Hippocampal formation (tissue), 2 donors: ENCODE results near the gene ANKRD31.
"Not testable (repeated sequence)": the region's sequence is repeated elsewhere in the genome, so short reads cannot be mapped to it uniquely, and the experiment has no call there.

ENCODE experiments used
- DNase-seq, 2 donors: peaks; one replicate each; lab custom pipeline; 2025; lab: John Stamatoyannopoulos, UW

The ANKRD31 gene

DNA sequence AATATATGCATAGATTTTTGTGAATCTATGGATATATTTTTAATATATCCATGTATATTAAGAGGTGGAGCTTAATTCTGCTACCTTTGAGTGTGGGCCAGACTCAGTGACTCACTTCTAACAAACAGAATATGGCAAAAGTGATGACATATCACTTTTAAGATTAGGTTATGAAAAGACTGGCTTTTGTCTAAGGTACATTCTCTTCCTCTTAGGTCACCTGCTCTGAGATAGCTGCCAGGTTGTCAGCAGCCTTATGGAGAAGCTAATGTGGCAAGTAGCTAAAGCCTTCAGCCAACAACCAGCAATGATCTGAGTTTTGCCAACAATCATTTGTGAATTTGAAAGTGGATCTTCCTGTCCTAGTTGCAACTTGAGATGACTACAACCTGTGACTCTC is 83.8 kb downstream of the ANKRD31 start:
- no peak for DNase-seq

DNA sequence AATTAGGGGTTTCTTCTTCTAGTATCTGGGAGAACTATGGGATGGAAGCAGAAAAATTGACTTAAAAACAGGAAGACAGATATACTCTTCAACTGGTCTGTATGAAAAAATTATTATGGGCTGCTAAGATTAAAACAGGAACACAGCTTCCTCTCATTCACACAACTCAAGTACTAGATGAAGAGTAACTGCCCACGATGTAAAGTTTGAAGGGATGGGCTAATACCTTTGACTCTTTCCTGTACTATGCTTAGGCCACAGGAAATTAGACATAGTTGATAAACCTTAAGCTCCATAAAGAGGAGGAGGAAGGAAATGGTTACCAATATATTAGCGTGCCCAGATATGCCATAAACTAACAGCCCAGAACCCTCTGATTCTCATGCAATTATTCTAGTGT is 88.6 kb downstream of the ANKRD31 start:
- no peak for DNase-seq

DNA sequence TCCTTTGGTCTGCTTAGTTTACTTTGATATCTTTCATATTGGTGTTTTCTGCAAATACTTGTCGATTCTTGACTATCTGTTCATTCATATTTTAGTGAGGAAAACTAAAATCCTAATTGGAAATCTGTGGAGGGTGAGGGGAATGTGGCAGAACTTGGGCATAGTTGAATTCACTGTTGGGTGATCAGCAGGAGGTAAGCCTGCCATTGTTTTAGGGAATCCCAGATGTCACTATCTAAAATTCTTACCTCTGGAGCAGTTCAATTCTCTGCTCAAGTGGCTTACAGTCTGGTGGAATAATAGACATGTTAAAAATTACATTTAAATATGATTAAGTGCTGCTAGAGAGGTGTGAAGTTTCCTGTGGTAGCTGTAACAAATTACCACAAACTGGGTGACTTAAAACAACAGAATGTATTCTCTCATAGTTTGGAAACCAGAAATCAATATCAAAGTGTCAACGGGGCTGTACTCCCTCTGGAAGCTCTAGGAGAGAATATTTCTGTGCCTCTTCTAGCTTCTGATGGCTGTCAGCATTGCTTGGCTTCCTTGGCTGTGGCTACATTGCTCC is 94.0 kb downstream of the ANKRD31 start:
- DNase-seq = no peak

DNA sequence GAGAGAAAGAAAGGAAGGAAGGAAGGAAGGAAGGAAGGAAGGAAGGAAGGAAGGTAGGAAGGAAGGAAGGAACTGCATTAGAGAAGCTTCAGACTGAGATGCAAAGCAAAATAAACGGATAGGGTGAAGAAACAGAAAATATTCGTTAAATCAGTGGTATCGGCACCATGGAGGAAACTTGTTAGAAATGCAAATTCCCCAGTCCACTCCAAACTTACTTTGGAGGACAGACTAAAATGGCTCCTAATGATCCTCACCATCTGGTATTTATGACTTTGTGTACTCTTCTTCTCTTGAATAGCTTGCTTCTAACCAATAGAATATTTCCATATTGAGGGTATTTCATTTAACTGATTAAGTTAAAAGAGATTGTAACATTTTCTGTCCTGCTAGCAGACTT is 96.4 kb downstream of the ANKRD31 start:
- no peak for DNase-seq

DNA sequence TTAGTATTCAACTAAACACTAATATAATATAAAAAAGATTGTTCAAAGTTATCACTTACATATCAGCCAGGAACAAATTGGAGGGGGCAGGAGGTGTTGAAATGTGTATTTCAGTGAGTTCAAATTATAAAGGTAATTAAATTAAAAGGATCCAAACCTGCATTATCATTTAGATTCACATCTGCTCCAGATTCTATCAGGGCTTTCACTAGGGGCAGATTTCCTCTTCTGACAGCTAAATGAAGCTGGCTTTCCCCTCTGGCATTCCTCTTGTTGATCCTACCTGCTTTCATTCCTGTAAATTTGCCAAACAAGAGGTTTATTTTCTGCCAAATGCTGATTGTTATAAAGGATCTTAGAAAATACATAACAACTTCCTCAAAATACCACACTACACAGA is 98.0 kb downstream of the ANKRD31 start:
- no peak for DNase-seq

DNA sequence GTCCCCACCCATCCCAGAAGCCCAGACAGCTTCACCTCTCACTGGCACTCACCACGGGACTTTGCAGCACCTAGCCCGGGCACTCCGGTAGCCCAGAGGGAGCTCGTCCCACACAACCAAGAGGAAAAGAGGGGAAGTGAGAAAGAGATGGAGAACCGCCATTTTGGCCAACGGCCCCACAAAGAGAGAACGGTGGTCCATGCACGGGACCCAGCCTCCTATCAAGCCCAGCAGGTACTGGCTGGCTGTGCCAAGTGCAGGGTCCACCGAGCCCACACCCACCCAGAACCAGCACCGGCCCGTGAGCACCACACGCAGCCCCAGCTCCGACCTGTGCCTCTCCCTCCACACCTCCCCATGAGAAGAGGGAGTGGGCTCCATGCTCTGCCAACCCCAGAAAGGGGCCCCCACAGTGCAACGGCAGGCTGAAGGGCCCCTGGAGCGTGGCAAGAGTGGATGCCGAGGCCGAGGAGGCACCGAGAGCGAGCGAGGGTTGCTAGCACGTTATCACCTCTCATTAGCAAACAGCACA is 105.8 kb downstream of the ANKRD31 start:
- DNase-seq = no peak

DNA sequence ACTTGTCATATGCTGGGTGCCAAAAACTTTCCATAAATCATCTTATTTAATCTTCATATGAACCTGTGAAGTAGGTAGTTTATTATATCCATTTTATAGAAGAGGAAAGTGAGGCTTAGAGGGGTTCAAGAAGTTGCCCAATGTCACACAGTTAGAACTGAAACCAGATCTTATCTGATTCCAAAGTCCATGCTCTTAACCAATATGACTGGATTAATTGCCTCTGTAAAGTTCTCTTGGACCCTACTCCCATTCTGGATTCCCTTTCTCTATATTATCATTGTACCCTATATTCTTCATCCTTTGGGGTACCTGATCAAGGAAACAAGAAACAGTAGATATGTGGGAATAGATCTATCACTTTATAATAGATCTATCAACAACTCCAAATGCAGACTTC is 119.8 kb downstream of the ANKRD31 start:
- DNase-seq = no peak

DNA sequence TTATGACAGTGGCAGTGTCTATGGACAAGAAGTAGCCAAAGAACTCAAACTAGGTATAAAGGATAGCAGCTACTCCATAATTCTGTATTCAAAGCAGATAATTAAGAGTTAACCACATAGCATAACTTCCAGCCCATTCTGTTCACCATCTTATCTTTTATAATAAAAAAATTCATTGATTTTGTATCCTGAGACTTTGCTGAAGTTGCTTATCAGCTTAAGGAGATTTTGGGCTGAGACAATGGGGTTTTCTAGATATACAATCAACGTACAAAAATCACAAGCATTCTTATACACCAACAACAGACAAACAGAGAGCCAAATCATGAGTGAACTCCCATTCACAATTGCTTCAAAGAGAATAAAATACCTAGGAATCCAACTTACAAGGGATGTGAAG is 122.4 kb downstream of the ANKRD31 start:
- DNase-seq = not testable (repeated sequence)

DNA sequence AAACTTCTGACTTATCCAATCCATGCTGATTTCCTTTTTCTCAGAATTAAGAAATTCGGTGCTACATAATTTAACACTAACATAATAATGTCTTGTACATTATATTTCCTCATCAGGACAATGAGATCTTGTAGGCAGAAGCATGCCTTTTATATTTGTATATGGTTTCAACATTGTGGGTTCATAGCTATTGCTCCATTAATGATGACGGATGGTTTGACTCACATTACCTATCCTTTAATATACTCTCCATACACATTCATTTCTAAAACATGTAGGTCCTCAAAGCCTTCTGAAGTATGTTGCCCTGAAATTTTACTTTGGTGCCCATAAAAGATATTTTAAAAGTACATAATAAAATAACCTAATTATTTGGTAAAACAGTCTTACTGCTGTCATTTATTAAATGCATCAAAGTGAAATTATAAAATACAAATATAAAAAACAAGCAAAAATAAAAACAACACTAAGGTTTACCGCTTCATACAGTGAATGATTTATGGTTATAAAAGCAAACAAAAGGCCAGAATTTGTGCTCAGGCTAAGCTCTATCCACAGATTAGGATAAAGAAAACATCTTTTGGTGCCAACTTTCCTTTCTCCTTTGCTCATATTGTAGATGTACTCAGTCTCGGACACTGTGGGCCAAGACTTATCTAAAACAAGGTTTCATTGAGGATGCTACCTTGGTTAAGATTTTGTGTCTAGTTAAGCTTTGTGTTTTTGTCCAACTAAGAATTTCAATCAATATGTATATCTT is 123.1 kb downstream of the ANKRD31 start:
- DNase-seq = no peak

DNA sequence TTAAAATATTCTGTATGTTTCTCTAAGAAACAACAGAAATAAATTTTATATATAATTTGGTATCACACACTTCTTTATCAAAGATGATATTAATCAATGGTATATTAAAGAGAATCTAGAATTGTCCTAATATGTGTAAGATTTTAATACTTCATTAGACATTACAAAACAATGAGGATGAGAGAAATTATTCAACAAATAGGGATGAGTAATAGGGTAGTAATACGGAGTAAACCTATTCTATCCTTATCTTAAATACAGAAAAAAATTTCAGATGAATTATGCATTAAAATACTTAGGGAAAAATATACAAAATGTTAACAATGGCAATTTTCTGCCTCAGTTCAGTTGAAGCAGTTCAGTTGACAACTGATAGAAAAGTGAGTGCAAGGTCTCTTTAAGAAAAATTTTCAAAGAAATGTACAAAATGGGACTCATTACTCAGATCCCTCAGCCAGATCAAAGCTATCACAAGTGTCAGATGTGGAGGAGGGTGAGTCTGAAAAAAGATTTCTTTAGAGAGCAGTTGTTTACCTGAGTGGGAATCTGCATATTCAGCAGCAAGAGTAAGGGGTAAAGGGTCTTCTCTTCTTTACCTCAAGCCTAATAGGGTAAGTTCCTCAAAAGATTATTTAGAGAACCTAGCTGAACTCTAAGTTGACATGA is 127.6 kb downstream of the ANKRD31 start:
- DNase-seq = no peak

DNA sequence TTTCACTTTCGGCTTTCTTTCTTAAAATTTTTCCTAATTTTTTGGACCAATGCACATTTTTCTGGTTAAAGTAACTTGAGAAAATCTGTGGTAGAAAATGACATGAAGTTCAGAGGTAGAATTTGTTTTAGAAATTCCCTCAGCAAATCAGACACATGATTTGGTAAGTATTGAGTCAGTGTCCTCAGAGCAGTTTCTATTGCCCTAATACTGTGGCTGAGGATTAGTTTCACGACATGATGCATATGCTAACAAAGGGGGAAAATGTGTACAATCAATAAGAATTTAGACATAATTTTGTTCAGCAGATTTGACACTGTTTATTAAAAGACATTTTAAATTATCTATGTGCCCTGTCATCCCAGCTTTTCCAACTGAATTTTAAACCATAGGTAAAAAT is 128.2 kb downstream of the ANKRD31 start:
- no peak for DNase-seq

DNA sequence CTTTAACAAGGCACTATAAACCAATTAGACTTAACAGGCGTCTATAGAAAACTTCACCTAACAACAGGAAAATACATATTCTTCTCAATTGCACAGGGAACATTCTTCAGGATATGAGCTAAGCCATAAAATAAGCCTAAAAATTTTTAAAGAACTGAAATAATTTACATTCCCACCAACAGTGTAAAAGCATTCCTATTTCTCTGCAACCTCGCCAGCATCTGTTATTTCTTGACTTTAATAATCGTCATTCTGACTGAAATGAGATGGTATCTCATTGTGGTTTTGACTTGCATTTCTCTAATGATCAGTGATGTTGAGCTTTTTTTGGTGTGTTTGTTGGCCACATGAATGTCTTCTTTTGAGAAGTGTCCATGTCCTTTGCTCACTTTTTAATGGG is 140.7 kb downstream of the ANKRD31 start:
- not testable (repeated sequence) for DNase-seq

DNA sequence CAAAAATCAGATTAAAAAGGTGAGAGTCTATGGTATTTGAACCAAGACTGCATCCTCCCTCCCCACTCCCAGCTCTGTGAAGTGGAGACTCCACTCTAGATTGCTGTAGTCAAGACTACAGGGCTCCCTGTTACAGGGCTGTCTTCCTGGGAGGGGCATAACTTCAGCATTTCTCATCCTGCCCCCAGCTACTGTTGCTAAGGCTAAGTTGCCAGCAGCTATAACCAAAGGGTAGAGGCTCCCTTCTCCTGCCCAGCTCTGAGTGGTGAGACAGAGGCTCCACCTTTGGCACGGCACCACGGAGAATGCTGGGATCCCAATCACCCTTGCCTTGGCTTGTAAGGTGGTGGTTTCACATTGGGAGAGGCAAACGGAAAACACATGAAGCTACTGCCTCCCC is 145.1 kb downstream of the ANKRD31 start:
- DNase-seq = no peak

DNA sequence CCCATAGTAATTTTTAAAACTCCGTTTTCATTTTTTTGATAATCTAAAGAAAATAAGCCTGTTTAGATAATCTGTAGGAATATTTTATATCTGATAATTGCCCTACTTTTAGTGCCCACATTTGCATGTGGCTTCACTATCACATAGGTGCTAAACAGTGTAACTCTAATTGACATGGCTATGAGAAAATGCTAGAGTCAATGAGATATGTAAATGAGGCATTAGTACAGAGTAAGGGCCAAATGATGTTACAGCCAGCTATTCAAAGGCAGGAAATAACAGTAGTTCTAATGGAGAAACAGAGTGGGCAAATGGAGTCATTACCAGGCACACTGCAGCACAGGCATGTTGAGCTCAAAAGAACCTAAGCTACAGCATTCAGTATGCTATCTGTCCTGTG is 147.0 kb downstream of the ANKRD31 start:
- no peak for DNase-seq

DNA sequence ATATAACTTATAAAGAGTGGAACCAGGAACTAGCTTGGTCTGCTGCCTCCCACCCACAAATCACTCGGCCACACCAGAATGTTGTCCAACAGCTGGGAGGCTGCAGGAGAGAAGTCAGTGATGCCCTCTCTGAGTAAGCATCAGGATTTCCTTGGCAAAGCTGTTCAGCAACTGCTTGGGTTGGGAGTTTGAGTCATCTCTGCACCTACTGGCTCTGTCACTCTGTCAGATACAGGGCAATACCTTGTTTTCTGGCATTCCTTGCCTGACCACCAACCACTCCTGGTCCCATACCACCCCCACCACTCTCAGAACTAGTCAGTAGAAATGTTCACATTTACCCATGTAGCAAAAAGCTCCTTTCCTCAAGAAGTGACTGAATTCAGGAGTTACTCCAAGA is 147.5 kb downstream of the ANKRD31 start:
- no peak for DNase-seq

DNA sequence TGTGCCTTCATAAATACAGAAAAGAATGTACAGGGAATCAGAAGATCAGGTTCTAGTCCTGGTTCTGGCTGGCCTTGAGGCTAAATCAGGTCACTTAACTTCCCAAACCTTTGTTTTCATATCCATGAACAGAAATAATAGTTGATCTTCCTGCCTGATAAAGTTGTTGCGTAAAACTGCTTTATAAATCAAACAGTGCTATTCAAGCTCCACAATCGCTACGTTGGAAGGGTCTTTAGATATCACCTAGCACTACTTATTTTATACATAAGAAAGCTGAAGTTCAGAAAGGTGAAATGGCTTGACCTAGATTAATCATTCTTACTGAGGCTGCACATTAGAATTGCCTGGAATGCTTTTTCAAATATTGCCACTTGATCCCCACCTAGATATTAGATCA is 148.0 kb downstream of the ANKRD31 start:
- no peak for DNase-seq

DNA sequence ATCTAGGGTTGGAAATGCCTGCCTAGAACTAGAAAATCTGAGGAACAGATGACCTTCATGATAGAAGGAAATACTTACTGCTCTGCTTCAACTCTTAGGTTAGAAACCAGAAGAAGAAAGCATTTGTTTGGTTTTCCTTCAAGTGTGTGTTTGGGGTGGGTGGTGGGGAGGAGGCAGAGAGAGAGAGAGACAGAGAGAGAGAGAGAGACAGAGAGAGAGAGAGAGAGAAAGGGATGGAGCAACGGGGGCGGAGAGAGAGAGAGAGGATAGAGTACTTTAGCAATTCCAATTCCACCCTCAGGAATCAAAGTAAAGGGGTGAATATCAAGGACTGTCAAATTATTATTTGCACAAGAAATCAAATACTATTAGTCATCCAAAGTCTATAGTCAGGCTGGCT is 155.2 kb downstream of the ANKRD31 start:
- DNase-seq = no peak

DNA sequence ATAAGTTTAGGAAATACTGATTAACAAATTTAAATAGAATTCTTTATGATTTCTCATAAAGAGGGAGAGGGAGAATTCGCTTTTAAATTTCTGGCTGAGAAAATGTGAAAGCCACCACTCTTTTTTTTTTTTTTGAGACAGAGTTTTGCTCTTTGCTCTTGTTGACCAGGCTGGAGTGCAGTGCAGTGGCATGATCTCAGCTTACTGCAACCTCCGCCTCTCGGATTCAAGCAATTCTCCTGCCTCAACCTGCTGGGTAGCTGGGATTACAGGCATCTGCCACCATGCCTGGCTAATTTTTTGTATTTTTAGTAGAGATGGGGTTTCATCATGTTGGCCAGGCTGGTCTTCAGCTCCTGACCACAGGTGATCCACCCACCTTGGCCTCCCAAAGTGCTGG is 157.3 kb downstream of the ANKRD31 start:
- not testable (repeated sequence) for DNase-seq

DNA sequence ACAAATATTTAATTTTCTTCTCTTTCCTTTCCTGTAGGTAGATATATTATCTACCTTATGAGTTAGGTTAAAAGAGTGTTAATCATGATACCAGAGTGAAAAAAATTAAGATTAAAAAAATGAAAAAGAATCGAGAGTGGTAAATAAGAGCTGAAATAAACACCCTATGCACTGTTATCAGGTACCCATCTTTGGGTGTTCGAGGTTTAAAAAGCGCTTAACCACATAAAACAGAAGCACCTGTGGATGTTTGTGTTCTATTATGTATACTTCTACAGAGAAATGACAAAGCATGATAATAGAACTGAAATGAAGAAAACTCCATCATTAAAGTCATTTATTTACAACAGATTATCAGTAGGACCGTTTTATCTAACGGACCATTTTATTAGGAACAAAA is 158.7 kb downstream of the ANKRD31 start:
- DNase-seq = no peak

DNA sequence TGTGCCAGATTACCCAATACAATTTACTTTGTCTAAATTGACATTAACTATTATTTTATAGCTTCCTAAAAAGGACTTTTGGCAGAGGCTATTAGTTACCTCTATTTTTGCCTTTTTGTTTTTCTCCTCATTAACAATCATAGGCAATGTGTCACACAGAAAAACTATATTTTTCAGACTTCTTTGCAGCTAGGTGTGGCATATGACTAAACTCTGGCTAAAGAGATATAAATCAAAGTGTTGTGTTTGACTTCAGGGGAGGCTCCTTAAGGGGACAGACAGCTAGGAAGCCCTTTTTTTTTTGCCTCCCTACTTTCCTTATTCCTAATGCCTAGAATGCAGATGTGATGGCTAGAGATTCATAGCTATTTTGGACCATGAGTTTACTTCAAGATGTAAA is 164.6 kb downstream of the ANKRD31 start:
- no peak for DNase-seq

DNA sequence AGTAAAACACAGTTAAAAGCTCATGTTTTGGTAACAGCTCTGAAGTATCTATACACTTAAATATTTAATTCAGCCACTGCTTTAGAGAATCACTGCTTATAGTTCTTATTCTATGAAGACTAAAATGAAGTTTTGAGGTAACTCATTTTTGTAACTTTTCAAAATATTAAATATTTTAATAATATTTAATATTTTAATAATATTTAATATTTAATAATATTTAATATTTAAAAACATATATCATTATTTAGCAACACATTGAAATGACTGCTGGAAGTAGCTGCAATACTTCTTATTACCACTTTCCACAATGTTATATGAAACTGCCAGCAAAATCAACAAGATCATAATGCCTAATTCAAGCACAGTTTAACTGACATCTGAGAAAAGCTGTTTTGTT is 165.6 kb downstream of the ANKRD31 start:
- DNase-seq = no peak

DNA sequence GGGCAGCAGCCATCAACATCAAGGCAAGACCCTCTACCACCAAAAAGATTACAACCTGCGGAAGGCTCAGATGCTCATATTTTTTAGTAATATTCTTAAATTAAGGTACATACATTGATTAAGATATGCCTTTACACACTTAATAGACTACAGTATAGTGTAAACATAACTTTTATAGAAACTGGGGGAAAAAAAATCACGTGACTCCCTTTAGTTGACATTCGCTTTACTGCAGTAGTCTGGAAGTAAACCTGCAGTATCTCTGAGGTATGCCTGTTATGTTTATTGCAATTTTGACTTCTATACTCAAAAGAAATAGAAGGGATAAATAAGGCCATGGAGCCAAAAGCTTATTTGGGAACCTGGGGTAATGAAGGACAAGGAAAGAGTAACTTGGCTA is 169.2 kb downstream of the ANKRD31 start:
- DNase-seq = no peak

DNA sequence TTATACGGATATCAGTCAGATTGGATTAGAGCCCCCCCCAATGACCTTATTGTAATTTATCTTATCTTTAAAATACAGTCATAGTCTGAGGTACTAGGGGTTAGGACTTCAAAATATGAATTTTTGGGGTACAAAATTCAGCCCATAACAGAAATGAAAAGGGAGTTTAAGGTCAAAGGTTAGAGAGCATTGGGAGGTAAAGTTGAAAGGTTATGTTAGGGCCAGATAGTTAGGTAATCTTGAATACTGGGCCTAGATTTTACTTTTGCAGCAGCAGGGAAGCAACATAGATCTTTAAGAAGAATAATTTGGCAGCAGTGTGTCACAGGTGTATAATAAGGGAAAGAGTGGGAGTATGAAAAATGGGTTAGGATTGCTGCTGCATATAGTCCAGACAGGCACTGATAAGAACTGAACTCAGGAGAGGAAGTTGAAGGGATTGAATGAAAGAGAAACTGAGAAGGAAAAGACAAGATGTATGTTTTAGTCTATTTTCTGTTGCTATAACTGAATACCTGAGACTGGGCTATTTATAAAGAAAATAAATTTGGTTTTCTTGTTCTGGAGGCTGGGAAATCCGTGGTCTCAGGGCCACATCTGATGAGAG is 173.7 kb downstream of the ANKRD31 start:
- no peak for DNase-seq
